Glutamatergic neuron (in vitro differentiated cells): ENCODE results near the gene CDC42SE2. TPM values are rescaled to one million over a fixed set of nuclear protein-coding genes. Genes with fewer than 3 reads are reported as not detected.
"Not testable (repeated sequence)": the region's sequence is repeated elsewhere in the genome, so short reads cannot be mapped to it uniquely, and the experiment has no call there.

Experiments
- DNase-seq: peaks from one replicate; pipeline ENCODE4 v3.0.0; 2022
- H3K27ac Mint-ChIP-seq: one replicate; pipeline ENCODE4 v1.8.0; 2020; ENCODE audit warnings: mild to moderate bottlenecking, mixed read lengths, inconsistent platforms; ENCODE audit not compliant: unreplicated experiment
- H3K27me3 Mint-ChIP-seq: one replicate; pipeline ENCODE4 v1.8.0; 2020; ENCODE audit warnings: mild to moderate bottlenecking, moderate library complexity, mixed read lengths, inconsistent platforms; ENCODE audit not compliant: unreplicated experiment
- H3K36me3 Mint-ChIP-seq: one replicate; pipeline ENCODE4 v1.8.0; 2020; ENCODE audit warnings: mild to moderate bottlenecking, mixed read lengths, inconsistent platforms; ENCODE audit not compliant: unreplicated experiment
- H3K4me1 Mint-ChIP-seq: one replicate; pipeline ENCODE4 v1.8.0; 2020; ENCODE audit warnings: mild to moderate bottlenecking, low read depth, mixed read lengths, inconsistent platforms; ENCODE audit not compliant: unreplicated experiment
- H3K4me3 Mint-ChIP-seq: one replicate; pipeline ENCODE4 v1.8.0; 2020; ENCODE audit warnings: mild to moderate bottlenecking, mixed read lengths, inconsistent platforms; ENCODE audit not compliant: unreplicated experiment
- H3K9me3 Mint-ChIP-seq: one replicate; pipeline ENCODE4 v1.8.0; 2020; ENCODE audit warnings: mild to moderate bottlenecking, moderate library complexity, mixed read lengths, inconsistent platforms; ENCODE audit not compliant: unreplicated experiment
- total RNA-seq: library from RNA; stranded (reverse); fragmentation: NEBNext Ultra II Directional; extraction: Animal tissue kit (Norgen Biotek cat#: 25700); gene quantifications from one replicate; pipeline ENCODE4 v1.2.1, GENCODE V29; 2021; ENCODE audit not compliant: unreplicated experiment
- TF ChIP-seq, protein P1 (sequence below): fragments of 200-600 bp; sonication (generic); IDR thresholded peaks from one replicate; pipeline ENCODE4 v1.5.0; 2021; ENCODE audit not compliant: partially characterized antibody, unreplicated experiment

CDC42SE2 gene
- total RNA-seq, 1 donor from 2014 or later, result 15.5 TPM

DNA sequence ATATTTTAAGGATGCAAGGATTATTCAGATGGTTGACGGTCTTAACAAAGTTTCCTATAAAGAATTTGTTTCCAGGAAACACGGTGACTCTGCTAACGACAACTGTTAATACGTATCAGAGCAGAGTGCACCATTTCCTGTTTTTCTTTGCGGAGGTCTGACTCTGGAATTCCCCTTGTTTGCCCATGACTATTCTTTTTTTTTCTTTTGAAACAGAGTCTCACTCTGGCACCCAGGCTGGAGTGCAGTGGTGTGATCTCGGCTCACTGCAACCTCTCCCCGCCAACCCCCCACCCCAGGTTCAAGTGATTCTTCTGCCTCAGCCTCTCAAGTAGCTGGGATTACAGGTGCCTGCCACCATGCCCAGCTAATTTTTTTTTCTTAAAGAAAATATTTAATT is 115.9 kb downstream of the CDC42SE2 start:
- TF ChIP-seq, protein P1, sequence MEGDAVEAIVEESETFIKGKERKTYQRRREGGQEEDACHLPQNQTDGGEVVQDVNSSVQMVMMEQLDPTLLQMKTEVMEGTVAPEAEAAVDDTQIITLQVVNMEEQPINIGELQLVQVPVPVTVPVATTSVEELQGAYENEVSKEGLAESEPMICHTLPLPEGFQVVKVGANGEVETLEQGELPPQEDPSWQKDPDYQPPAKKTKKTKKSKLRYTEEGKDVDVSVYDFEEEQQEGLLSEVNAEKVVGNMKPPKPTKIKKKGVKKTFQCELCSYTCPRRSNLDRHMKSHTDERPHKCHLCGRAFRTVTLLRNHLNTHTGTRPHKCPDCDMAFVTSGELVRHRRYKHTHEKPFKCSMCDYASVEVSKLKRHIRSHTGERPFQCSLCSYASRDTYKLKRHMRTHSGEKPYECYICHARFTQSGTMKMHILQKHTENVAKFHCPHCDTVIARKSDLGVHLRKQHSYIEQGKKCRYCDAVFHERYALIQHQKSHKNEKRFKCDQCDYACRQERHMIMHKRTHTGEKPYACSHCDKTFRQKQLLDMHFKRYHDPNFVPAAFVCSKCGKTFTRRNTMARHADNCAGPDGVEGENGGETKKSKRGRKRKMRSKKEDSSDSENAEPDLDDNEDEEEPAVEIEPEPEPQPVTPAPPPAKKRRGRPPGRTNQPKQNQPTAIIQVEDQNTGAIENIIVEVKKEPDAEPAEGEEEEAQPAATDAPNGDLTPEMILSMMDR, result no peak
- no peak overlapping the region for H3K27ac Mint-ChIP-seq

DNA sequence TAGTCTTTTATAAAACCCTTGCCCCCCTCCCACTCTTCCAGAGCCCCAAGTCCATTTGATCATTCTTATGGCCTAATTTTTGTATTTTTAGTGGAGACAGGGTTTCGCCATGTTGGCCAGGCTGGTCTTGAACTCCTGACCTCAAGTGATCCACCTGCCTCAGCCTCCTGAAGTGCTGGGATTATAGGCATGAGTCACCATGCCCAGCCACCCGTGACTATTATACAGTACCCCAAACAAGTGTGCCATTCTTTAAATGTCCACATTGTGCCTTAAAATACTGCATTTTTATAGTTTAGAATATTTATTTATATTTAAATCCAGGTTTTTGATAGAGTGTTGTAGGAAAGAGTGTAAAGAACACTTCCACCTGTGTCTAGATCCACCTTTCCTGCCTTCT is 116.4 kb downstream of the CDC42SE2 start:
- not testable (repeated sequence) for H3K27me3 Mint-ChIP-seq, DNase-seq, H3K4me1 Mint-ChIP-seq, H3K27ac Mint-ChIP-seq, H3K9me3 Mint-ChIP-seq, H3K4me3 Mint-ChIP-seq, H3K36me3 Mint-ChIP-seq

More for the DNA sequence above, 115.9 kb downstream of the CDC42SE2 start:
- Mint-ChIP-seq H3K4me1 (peaks cover 4% of the 10 kb centered on the region), H3K36me3 (peaks cover 3% of the 10 kb centered on the region), H3K9me3 (peaks cover 10% of the 10 kb centered on the region), H3K4me3 (no peak overlapping the region), H3K27me3 (peaks cover 8% of the 10 kb centered on the region)
- no peak for DNase-seq

DNA sequence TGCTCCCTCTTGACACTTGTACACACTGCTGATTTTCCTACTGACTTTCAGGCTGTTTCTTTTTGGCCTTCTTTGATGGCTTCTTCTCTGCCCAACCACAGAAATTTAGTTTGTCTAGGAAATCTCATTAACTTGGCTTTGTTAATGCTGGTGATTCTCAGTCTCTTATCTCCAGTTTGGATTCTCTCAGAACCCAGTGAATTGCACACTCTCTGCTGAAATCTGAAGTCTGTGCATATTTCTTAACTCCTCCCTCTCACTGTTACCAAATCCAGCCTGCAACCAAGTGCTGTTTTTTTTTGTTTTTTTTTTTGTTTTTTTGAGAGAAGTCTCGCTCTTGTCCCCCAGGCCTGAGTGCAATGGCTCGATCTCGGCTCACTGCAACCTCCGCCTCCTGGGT is 117.2 kb downstream of the CDC42SE2 start:
- TF ChIP-seq, protein P1, result no peak
- Mint-ChIP-seq H3K27me3 (peaks cover 6% of the 10 kb centered on the region), H3K36me3 (peaks cover 3% of the 10 kb centered on the region), H3K4me3 (no peak overlapping the region), H3K27ac (peak overlapping the region; percentile 69), H3K4me1 (peaks cover 4% of the 10 kb centered on the region), H3K9me3 (peaks cover 12% of the 10 kb centered on the region)
- no peak for DNase-seq

DNA sequence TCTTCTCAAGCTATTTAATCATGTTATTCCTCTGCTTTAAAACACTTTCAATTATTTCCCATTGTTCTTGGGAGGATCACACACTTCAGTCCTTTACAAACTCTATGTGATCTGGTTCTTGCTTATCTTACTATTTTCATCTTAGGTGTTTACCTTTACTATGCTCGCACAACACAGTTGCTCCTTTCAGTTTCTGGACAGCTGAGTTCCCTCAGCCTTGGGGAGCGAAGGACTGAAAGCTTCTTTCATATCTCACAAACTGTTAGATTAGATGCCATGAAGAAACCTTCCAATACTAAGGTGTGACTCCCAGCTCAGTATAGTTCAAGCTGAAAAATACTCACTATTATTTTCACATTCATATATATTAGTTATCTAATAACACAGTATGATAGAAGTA is 117.9 kb downstream of the CDC42SE2 start:
- DNase-seq, result no peak
- H3K4me3 Mint-ChIP-seq, result no peak overlapping the region
- TF ChIP-seq, protein P1, result no peak
- peaks cover 4% of the 10 kb centered on the region for H3K4me1 Mint-ChIP-seq
- peaks cover 8% of the 10 kb centered on the region for H3K9me3 Mint-ChIP-seq
- H3K27me3 Mint-ChIP-seq, result peaks cover 6% of the 10 kb centered on the region
- no peak overlapping the region for H3K27ac Mint-ChIP-seq
- peaks cover 3% of the 10 kb centered on the region for H3K36me3 Mint-ChIP-seq

DNA sequence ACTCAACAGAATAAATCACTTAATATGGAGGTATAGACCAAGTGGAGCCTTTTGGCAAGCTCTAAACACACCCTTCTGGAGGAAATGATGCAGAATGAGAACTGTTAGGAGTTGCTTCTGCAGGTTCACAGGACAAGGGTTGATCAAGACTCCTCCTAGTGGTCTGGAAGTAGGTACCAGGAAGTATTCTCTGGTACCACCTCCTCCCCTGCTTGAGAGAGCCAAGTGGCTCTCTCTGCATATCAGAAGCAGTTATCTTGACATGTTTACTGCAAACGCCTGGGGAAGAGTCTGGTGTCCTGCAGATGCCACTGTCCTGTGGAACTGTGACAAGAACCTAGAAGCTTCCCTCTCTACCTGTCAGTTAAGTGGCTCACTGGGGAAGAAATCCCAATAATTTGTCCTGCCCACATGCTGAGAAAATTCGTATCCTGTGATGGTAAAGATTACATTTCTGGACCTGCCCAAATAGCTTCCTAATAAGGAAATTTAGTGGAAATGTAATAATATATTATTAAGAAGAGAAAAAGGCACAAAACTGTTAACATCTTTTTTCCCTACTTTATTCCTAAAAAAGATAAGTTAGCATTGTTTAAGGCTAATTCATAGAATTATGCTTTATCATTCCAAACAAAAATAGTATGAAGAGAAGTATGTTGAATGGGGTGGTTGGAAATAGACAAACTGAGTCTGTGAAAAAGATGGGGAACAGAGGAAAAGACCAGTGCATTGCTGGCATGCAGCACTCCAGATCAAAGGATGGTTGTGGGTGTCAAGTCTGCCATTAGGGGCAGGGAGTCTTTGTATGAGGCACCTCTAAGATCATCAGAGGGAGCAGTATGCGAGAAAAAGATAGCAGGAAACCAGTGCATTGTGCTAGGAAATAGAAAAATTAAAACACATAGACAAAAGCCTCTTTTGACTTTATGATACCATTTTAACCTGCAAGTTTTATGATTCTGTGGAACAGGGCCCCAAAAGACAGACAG is 118.8 kb downstream of the CDC42SE2 start:
- no peak for DNase-seq
- H3K9me3 Mint-ChIP-seq, result peaks cover 7% of the 10 kb centered on the region
- no peak overlapping the region for H3K27ac Mint-ChIP-seq
- H3K36me3 Mint-ChIP-seq, result peaks cover 3% of the 10 kb centered on the region
- TF ChIP-seq, protein P1, result peak; percentile 47
- H3K4me1 Mint-ChIP-seq, result peaks cover 4% of the 10 kb centered on the region
- peaks cover 6% of the 10 kb centered on the region for H3K27me3 Mint-ChIP-seq
- no peak overlapping the region for H3K4me3 Mint-ChIP-seq
